K562 (cell line): ENCODE results near the gene HSPA6. TPM values are rescaled to one million over a fixed set of nuclear protein-coding genes. Genes with fewer than 3 reads are reported as not detected.
A peak's percentile ranks its signal among the peaks of the same experiment; 100 is the strongest.

Experiments
- ELK3 ChIP-seq: fragments of 450-650 bp; formaldehyde crosslinking; IDR thresholded peaks from 2 replicates; pipeline ENCODE4 v1.4.0; 2020; ENCODE audit warnings: mild to moderate bottlenecking
- ESRRB ChIP-seq: fragments of 250-450 bp; sonication (Bioruptor Pico); IDR thresholded peaks from 2 replicates; pipeline ENCODE4 v1.5.0; 2020; ENCODE audit warnings: mild to moderate bottlenecking, moderate library complexity, borderline replicate concordance
- FOSL1 ChIP-seq: fragments of 200-800 bp; sonication (Bioruptor generic); conservative IDR thresholded peaks from 2 replicates; pipeline ENCODE4 v1.6.1; 2016; ENCODE audit warnings: missing genetic modification characterization, missing compliant biosample characterization
- HDAC1 ChIP-seq, 2 experiments: fragments of 450-650 bp; IDR thresholded peaks; 2 replicates each; pipeline ENCODE4 v1.6.1; 2016 to 2017; ENCODE audit warnings: inconsistent platforms in 1 of 2, mild to moderate bottlenecking in 1 of 2, moderate library complexity in 1 of 2
- MTA1 ChIP-seq: fragments of 450-650 bp; IDR thresholded peaks from 2 replicates; pipeline ENCODE4 v1.6.1; 2017; ENCODE audit warnings: borderline replicate concordance
- MYBL2 ChIP-seq, 2 experiments: fragments of 450-650 bp in 1 of 2; sonication (generic) in 1 of 2; formaldehyde crosslinking in 1 of 2; IDR thresholded peaks; 2 replicates each; pipeline versions ENCODE4 v1.6.1 to v1.8.1; 2017 to 2022; ENCODE audit warnings: borderline replicate concordance in 1 of 2, inconsistent platforms in 1 of 2, low read depth in 1 of 2, mild to moderate bottlenecking in 1 of 2, missing genetic modification reagents in 1 of 2, moderate library complexity in 1 of 2
- NFATC3 ChIP-seq: fragments of 450-650 bp; IDR thresholded peaks from 2 replicates; pipeline ENCODE4 v1.6.1; 2017; ENCODE audit warnings: mild to moderate bottlenecking
- NR2F6 ChIP-seq: fragments of 450-650 bp; formaldehyde crosslinking; IDR thresholded peaks from 2 replicates; pipeline ENCODE4 v1.4.0; 2020; ENCODE audit warnings: mild to moderate bottlenecking
- RREB1 ChIP-seq: fragments of 250-450 bp; sonication (Bioruptor Pico); IDR thresholded peaks from 2 replicates; pipeline ENCODE4 v1.4.0; 2020
- SFPQ ChIP-seq: fragments of 200-400 bp; formaldehyde crosslinking; IDR thresholded peaks from 2 replicates; pipeline ENCODE4 v1.6.1; 2017; ENCODE audit warnings: mild to moderate bottlenecking, low read depth, low read length, moderate library complexity
- ZNF232 ChIP-seq: sonication (generic); formaldehyde crosslinking; IDR thresholded peaks from 2 replicates; pipeline ENCODE4 v1.8.0; 2022; ENCODE audit warnings: mild to moderate bottlenecking, missing genetic modification reagents
- ZNF324 ChIP-seq: fragments of 250-450 bp; sonication (Bioruptor Pico); IDR thresholded peaks from 2 replicates; pipeline ENCODE4 v1.4.0; 2020; ENCODE audit warnings: mild to moderate bottlenecking
- ZNF551 ChIP-seq: fragments of 250-450 bp; sonication (Bioruptor Pico); IDR thresholded peaks from 2 replicates; pipeline ENCODE4 v1.5.0; 2021; ENCODE audit warnings: mild to moderate bottlenecking, moderate library complexity
- polyA plus RNA-seq, 8 experiments: library from polyadenylated mRNA; depleted of rRNA in 4 of 8; stranded (reverse) in 5 of 8; unstranded in 3 of 8; fragments of >200 nt; fragmentation: Nextera tagmentation in 2 of 8; fragmentation: Illumina TruSeq in 1 of 8; extraction: Ambion mirVana in 2 of 8; extraction: Trizol in 1 of 8; gene quantifications; 2 replicates each; pipeline versions ENCODE4 v1.2.1 to v1.2.3, GENCODE V29; 2011 to 2014; ENCODE audit warnings: inconsistent platforms in 1 of 8, missing spikeins in 1 of 8
- total RNA-seq, 7 experiments: library from RNA; depleted of rRNA in 6 of 7; stranded (reverse); fragments of >200 nt in 6 of 7; fragmentation: Illumina TruSeq in 2 of 7; extraction: Trizol in 2 of 7; gene quantifications; 2 replicates each; pipeline versions ENCODE4 v1.2.1 to v1.2.3, GENCODE V29; 2011 to 2021; ENCODE audit warnings: low replicate concordance in 1 of 7
- TF ChIP-seq, protein P1 (sequence below): fragments of 250-450 bp; sonication (Bioruptor Pico); IDR thresholded peaks from 2 replicates; pipeline ENCODE4 v1.5.0; 2021
- TF ChIP-seq, protein P2 (sequence below): fragments of 250-450 bp; sonication (Bioruptor Pico); IDR thresholded peaks from 2 replicates; pipeline ENCODE4 v1.5.0; 2021; ENCODE audit warnings: mild to moderate bottlenecking, borderline replicate concordance

HSPA6 gene
- total and polyA plus RNA-seq, 9 of the 15 experiments (the other 6 are each of a cell fraction or from before 2014, with no cell fraction given), result 0.15 to 10.0 (median 2.4) TPM

DNA sequence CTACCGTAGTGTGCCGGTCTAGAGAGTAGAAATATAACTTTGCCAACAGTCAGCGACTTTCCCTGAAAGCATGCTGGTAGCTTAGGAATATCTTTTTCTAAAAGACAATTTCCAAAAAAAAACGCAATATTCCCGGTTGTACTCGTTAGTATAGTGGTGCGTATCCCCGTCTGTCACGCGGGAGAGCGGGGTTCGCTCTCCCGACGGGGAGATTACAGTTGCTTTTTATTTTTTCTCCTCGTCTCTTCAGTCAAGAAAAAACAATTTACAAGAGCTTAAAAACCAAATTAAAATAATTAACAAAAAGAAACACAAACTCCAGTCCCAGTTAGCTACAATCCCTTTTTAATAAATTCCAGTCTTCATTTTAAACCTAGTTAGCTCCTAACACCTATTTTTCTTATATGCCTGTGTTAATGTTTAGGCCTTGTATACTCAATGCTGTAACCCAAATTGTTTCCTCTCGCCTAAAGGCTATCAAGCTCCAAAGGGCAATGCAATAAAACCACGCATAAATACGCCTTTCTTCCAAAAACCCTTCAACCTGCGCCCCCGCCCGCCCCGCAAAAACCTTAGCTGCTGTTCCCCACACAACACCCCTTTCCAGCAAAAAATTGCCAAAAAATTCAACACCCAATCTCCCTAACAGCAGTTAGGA is 7.8 kb downstream of the HSPA6 start (continued):
- TF ChIP-seq RREB1 (CRISPR knock-in tag) (no peak), NFATC3 (no peak), SFPQ (no peak), MTA1 (no peak), MYBL2 (IDR thresholded peaks at IDR 0.05; ENCODE audit: low read depth) (no peak), MYBL2 (CRISPR knock-in tag; IDR thresholded peaks at IDR 0.05; ENCODE audit: borderline replicate concordance) (no peak), ZNF324 (CRISPR knock-in tag) (no peak), FOSL1 (tag) (0 out of 2 replicates have a peak, but pooled peaks have one; percentile 21), ELK3 (CRISPR knock-in tag) (no peak), ZNF551 (CRISPR knock-in tag) (no peak), HDAC1 (IDR thresholded peaks at IDR 0.05) (no peak), ESRRB (CRISPR knock-in tag) (no peak), ZNF232 (CRISPR knock-in tag) (no peak), NR2F6 (no peak)
- TF ChIP-seq, protein P1, sequence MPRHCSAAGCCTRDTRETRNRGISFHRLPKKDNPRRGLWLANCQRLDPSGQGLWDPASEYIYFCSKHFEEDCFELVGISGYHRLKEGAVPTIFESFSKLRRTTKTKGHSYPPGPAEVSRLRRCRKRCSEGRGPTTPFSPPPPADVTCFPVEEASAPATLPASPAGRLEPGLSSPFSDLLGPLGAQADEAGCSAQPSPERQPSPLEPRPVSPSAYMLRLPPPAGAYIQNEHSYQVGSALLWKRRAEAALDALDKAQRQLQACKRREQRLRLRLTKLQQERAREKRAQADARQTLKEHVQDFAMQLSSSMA (CRISPR knock-in tag), result no peak
- TF ChIP-seq, protein P2, sequence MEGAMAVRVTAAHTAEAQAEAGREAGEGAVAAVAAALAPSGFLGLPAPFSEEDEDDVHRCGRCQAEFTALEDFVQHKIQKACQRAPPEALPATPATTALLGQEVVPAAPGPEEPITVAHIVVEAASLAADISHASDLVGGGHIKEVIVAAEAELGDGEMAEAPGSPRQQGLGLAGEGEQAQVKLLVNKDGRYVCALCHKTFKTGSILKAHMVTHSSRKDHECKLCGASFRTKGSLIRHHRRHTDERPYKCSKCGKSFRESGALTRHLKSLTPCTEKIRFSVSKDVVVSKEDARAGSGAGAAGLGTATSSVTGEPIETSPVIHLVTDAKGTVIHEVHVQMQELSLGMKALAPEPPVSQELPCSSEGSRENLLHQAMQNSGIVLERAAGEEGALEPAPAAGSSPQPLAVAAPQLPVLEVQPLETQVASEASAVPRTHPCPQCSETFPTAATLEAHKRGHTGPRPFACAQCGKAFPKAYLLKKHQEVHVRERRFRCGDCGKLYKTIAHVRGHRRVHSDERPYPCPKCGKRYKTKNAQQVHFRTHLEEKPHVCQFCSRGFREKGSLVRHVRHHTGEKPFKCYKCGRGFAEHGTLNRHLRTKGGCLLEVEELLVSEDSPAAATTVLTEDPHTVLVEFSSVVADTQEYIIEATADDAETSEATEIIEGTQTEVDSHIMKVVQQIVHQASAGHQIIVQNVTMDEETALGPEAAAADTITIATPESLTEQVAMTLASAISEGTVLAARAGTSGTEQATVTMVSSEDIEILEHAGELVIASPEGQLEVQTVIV (CRISPR knock-in tag), result no peak
